NT2/D1 (cell line): ENCODE results near the gene UMPS.
A peak's percentile ranks its signal among the peaks of the same experiment; 100 is the strongest.

Experiments
- DNase-seq: peaks from one replicate; pipeline ENCODE4 v3.0.0-alpha.2; 2011; ENCODE audit warnings: low read depth, low spot score
- H3K27me3 ChIP-seq: 2 replicates; pipeline ENCODE4 v1.6.0; 2011; ENCODE audit warnings: mild to moderate bottlenecking; ENCODE audit not compliant: insufficient read length, insufficient read depth
- H3K36me3 ChIP-seq: 2 replicates; pipeline ENCODE4 v1.6.1; 2011; ENCODE audit warnings: mild to moderate bottlenecking, low read length, mixed read lengths; ENCODE audit not compliant: insufficient read depth, insufficient read length
- H3K4me1 ChIP-seq: 2 replicates; pipeline ENCODE4 v1.5.1; 2011; ENCODE audit not compliant: insufficient read depth, insufficient read length
- H3K4me3 ChIP-seq: 2 replicates; pipeline ENCODE4 v1.5.1; 2011; ENCODE audit warnings: low read depth; ENCODE audit not compliant: insufficient read length
- H3K9ac ChIP-seq: 2 replicates; pipeline ENCODE4 v1.6.0; 2011; ENCODE audit warnings: low read depth; ENCODE audit not compliant: insufficient read length
- H3K9me3 ChIP-seq: 2 replicates; pipeline ENCODE4 v1.5.1; 2011; ENCODE audit warnings: mild to moderate bottlenecking, low read length; ENCODE audit not compliant: insufficient read depth
- SUZ12 ChIP-seq: IDR thresholded peaks from 2 replicates; pipeline ENCODE4 v1.6.1; 2011; ENCODE audit not compliant: insufficient read length, insufficient read depth; ENCODE audit errors: extremely low read depth
- YY1 ChIP-seq: IDR thresholded peaks from 2 replicates; pipeline ENCODE4 v1.6.1; 2011; ENCODE audit not compliant: insufficient read length, insufficient read depth
- ZNF274 ChIP-seq: IDR thresholded peaks from 2 replicates; pipeline ENCODE4 v1.6.1; 2011; ENCODE audit warnings: mild to moderate bottlenecking, low read depth, low read length

Gene UMPS

GRCh38 chr3:124776856-124777255, 46.6 kb downstream of the UMPS start:
- H3K4me1 ChIP-seq, result peaks cover 30% of the 10 kb centered on the region

GRCh38 chr3:124777762-124778470, 47.7 kb downstream of the UMPS start:
- Histone ChIP-seq H3K4me3 (no peak overlapping the region), H3K36me3 (peaks cover 57% of the 10 kb centered on the region), H3K27me3 (no peaks in the 10 kb centered on the region), H3K9ac (no peak overlapping the region), H3K9me3 (no peaks in the 10 kb centered on the region), H3K4me1 (peaks cover 28% of the 10 kb centered on the region)
- DNase-seq, result no peak
- TF ChIP-seq YY1 (no peak), SUZ12 (no peak), ZNF274 (no peak)

More at GRCh38 chr3:124776856-124777255, 46.6 kb downstream of the UMPS start:
- no peaks in the 10 kb centered on the region for H3K27me3 ChIP-seq
- H3K4me3 ChIP-seq, result no peak overlapping the region
- no peaks in the 10 kb centered on the region for H3K9me3 ChIP-seq
- no peak for DNase-seq
- TF ChIP-seq ZNF274 (no peak), SUZ12 (no peak), YY1 (no peak)
- peaks cover 64% of the 10 kb centered on the region for H3K36me3 ChIP-seq
- no peak overlapping the region for H3K9ac ChIP-seq

DNA sequence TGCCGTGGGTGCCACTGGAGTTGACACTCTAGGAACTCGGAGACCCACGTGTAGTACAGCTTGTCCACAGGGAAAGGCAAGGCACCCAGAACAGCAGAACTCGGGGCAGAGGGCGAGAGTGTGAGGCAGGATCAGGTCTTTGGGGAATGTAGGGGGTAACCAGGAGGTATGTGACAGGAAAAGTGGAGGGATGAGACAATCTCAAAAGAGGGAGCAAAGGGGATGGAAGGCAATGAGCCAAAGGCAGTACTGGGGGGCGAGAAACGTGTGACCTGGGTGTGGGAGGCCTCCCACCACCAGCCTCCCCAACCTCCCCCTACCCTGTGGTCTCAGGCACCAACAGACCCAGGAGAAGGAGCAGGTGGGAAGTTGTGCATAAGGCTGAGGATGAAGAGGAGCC, 48.9 kb downstream of the UMPS start:
- TF ChIP-seq ZNF274 (no peak), YY1 (no peak), SUZ12 (no peak)
- peaks cover 23% of the 10 kb centered on the region for H3K4me1 ChIP-seq
- DNase-seq, result no peak

GRCh38 chr3:124779751-124780191, 49.5 kb downstream of the UMPS start:
- peaks cover 21% of the 10 kb centered on the region for H3K4me1 ChIP-seq
- no peak for TF ChIP-seq YY1
- no peak overlapping the region for H3K4me3 ChIP-seq
- no peak for DNase-seq
- H3K27me3 ChIP-seq, result no peaks in the 10 kb centered on the region
- no peaks in the 10 kb centered on the region for H3K9me3 ChIP-seq
- peaks cover 57% of the 10 kb centered on the region for H3K36me3 ChIP-seq
- H3K9ac ChIP-seq, result peak overlapping the region; percentile 57

More for the DNA sequence above, 48.9 kb downstream of the UMPS start:
- Histone ChIP-seq H3K9ac (no peak overlapping the region), H3K27me3 (no peaks in the 10 kb centered on the region), H3K4me3 (no peak overlapping the region), H3K9me3 (no peaks in the 10 kb centered on the region), H3K36me3 (peaks cover 53% of the 10 kb centered on the region)

GRCh38 chr3:124780356-124780755, 50.1 kb downstream of the UMPS start:
- Histone ChIP-seq H3K9me3 (no peaks in the 10 kb centered on the region), H3K4me1 (peaks cover 17% of the 10 kb centered on the region), H3K4me3 (no peak overlapping the region)

GRCh38 chr3:124780761-124781475, 50.7 kb downstream of the UMPS start:
- Histone ChIP-seq H3K36me3 (peaks cover 56% of the 10 kb centered on the region), H3K4me3 (no peak overlapping the region), H3K9ac (peak overlapping the region; percentile 11), H3K4me1 (peaks cover 17% of the 10 kb centered on the region), H3K9me3 (no peaks in the 10 kb centered on the region), H3K27me3 (no peaks in the 10 kb centered on the region)
- TF ChIP-seq ZNF274 (no peak), SUZ12 (no peak), YY1 (no peak)
- peak; percentile 20 for DNase-seq

More at GRCh38 chr3:124780356-124780755, 50.1 kb downstream of the UMPS start:
- no peak for TF ChIP-seq ZNF274
- no peak for TF ChIP-seq SUZ12
- TF ChIP-seq YY1, result no peak
- no peak for DNase-seq
- H3K36me3 ChIP-seq, result peaks cover 56% of the 10 kb centered on the region
- peak overlapping the region; percentile 57 for H3K9ac ChIP-seq
- no peaks in the 10 kb centered on the region for H3K27me3 ChIP-seq
